Inferior parietal cortex (tissue), 1 donor: ENCODE measurements around the gene ABHD6.
"Not testable (repeated sequence)": the region's sequence is repeated elsewhere in the genome, so short reads cannot be mapped to it uniquely, and the experiment has no call there.

ENCODE experiments used
- DNase-seq: peaks from one replicate; pipeline ENCODE4 v3.0.0-alpha.2; 2016; ENCODE audit errors: extremely low spot score

The ABHD6 gene

DNA sequence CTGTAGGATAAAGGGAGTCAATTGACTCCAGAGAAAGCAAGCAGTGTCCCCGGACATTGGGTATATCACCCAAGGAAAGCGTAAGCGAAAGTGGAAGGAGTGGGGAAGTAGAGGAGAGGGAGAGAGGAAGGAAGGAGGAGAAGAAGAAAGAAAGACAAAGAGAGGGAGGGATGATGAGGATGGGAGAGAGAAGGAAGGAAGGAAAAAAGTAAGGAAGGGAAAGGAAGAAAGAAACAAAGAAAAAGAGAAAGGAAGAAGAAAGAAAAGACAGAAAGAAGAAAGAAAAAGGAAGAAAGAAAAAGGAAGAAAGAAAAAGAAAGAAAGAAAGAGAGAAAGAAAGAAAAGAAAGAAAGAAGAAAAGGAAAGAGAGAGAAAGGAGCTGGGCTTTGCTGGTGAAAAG, 27.7 kb upstream of the ABHD6 start:
- no peak for DNase-seq

DNA sequence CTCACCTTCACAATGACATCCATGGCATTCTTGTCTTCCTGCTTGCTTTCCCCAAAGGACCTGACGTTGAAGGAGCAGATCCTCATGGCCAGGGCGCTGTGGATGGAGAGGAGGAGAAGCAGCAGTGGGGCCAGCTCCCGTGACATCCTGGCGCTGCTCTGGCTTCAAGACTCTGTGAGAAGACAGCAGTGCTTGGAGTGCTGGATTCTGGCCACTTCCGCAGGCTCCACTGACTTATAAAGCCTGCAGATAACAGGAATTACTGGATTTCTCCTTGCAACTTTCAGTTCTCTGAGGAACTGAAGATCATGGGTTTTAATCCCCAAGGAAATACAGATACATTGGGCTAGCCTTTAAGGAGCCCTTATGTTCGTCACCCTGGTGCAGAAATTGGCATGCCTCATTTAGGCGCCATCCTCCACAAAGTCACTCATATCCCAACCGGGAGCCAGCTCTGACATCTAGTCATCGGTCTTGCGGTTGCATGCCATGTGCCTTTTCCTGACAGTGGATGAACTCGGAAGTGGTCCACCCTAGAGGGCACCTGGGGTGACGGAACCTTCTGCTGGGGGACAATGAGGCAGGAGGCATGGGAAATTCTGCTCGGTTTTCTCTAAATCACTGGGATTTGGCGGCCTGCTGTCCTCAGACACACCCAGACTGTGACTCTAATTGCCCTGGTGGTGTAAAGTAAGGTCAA, 26.7 kb upstream of the ABHD6 start, which contains the start of gene DNASE1L3:
Gene DNASE1L3 (minus strand): TSS at position 212 of the 700 bp plus-strand sequence. CDS start 66 bp downstream, at position 146.
- DNase-seq: no peak

DNA sequence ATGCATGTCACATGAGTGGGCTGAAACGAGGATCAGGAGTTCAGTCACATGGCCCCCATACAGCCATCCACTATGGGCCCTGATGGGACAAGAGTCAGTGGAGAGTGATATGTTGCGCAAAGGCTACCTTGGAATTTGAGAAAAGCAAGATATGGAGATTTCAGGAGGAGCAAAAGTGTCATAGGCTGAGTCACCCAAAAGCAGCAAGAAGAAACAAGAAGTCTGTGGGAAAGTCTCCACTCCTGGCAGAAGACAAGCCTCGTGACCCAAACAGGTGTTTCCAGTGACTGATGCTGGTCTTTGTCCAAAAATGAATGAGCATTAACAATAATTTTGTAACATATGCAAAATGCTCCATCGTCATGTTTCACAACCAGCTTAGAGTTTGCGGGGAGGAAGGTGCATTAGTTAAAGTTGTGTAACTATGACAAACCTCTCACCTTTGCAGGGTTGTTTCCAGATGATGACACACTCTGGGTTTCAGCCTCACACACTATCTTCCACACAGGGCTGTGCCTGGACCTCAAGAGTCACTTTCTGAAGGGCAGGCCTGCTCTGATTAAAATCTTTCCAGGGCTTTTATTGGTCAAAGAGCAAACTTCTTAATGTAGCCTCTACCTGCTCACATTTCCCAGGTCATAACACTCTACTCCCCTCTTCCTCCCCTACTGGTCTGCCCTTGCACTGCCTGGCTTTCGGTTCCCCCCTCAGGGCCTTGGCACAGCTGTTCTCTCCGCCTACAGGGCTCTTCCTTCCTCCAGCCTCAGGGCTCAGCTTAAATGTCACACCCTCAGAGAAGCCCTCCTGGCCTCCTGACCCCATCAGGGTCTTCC, 22.9 kb upstream of the ABHD6 start:
- DNase-seq: no peak

DNA sequence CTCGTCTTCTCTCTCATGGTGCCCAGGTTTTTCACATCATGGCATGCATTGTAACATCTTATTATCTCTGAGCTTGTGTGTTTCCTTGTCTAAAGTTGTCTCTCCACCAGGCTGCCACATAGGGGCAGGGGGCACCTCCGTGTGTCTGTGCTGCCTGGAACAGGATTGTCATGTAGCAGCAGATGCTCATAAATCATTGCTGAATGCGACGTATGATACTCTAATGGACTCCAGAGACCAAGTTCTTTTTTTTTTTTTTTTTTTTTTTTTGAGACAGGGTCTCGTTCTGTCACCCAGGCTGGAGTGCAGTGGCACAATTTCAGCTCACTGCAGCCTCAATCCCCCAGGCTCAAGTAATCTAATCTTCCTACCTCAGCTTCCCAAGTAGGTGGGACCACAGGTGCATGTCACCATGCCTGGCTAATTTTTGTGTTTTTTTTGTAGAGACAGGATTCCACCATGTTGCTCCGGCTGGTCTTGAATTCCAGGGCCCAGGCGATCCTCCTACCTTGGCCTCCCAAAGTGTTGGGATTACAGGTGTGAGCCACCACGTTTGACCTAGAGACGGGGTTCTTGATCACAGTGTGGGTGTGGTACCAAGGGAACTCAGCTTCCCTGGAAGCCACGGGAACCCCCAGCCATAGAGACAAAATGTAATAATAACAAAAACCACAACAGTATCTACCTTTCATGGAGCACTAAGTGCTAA, 22.1 kb upstream of the ABHD6 start:
- DNase-seq: no peak

DNA sequence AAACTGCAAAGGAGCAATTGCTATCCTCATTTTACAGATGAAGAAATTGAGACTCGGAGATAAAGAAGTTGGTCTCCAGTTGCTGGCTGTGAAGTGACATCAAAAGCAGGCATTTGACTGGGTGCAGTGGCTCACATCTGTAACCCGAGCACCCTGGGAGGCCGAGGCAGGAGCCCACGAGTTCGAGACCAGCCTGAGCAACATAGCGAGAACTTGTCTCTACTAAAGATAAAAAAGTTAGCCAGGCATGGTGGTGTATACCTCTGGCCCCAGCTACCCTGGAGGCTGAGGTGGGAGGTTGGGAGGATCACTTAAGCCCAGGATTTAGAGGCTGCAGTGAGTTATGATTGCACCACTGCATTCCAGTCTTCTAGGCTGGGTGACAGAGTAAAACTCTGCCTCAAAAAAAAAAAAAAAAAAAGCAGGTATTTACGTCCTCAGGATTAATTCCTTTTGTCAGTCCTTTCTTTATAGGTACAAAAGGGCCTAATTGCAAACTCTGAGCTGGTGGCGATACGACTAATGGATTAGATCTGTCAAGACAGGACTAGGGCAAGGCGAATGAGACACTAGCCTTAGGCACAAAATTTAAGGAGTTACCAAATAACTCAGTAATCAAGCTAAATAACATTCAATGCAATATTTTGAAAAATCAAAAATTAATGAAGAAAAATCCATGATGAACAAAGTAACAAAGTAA, 20.9 kb upstream of the ABHD6 start:
- DNase-seq: no peak

DNA sequence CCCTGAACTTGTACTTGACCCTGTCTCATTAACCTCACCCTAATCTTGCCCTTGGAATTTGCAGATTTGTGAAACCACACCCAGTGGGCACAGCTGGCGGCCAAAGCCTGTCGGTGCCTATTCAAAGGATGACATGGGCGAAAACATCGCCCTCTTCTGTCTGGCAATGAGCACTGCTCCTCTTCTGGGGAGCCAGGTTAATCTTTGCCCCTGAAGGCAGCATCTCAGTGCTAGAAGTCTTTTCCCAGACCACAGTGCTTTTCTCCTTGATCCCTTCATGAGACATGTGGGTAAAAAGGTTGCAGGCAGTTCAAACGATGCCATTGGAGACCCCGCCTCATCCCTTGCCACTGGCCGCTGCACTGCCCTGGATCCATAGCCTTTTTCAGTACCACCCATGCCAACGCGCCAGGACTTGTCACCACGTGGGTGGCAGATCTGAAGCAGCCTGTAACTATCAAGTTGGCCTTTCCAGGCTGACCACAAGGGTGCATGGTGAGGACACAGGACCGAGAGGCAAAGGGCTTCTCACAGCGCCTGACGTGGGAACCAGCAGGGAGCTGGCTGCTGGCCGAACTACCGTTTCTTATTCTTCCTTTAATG, 20.3 kb upstream of the ABHD6 start:
- DNase-seq: peak; percentile 71

DNA sequence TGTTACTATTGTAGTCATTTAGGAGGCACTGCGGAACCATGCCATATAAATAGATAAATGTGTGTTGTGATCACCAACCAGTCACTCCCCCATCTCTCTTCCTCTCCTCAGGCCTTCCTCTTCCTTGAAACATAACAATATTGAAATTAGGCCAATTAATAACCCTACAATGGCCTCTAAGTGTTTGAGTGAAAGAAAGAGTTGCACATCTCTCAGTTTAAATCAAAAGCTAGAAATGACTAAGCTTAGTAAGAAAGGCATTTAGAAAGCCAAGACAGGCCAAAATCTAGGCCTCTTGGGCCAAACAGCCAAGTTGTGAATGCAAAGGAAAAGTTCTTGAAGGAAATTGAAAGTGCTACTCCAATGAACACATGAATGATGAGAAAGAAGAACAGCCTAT, 18.7 kb upstream of the ABHD6 start:
- DNase-seq: no peak

DNA sequence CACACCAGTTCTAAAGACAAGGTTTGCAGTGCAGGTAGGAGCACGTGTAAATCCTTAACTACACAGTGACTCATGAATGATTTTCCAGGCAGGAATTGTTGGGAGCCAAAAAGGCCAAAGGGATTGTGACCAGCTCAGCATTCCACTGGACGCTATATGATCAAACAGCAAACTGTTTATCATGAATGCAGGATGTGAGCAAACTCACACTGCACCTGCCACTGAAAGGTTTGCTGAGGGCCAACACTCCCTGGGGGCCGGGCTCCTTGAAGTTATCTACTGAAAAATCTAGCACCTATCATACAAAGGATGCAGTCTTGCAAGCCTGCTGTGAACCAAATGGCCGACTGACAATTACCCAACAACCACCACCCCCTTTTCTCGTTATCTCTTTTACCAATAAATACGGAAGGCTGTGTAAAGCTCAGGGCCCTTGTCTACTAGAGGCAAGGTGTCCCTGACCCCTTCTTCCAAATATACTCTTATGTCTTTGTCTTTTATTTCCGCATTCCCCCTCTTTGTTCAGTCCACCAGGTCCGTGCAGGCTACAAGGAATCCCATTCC, 15.3 kb upstream of the ABHD6 start:
- no peak for DNase-seq

DNA sequence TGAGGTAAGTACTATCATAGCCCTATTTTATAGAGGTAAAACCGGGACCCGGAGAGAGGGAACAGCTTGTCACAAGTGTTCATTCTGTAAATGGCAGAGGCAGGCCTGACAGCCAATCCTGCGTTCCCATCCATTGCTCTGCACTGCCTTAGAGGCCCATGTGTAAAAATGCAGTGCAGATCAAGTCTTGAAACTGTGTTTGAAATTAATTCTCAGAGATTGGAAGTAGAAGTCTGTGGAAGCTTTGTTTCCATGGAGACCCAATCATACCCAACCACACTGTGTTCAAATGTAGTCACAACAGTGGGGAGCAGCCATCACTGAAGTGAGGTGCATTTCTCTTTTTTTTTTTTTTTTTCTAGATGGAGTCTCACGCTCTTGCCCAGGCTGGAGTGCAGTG, 13.7 kb upstream of the ABHD6 start:
- DNase-seq: no peak

DNA sequence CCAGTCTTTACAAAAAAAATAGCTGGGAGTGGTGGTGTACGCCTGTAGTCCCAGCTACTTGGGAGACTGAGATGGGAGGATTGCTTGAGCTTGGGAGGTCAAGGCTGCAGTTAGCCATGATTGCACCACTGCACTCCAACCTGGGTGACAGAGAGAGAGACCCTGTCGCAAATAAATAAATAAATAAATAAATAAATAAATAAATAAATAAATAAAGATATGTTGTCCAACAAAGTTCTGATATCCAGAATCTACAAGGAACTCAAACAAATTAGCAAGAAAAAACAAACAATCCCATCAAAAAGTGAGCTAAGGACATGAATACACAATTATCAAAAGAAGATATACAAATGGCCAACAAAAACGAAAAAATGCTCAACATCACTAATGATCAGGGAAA, 9.7 kb upstream of the ABHD6 start:
- DNase-seq: not testable (repeated sequence)

DNA sequence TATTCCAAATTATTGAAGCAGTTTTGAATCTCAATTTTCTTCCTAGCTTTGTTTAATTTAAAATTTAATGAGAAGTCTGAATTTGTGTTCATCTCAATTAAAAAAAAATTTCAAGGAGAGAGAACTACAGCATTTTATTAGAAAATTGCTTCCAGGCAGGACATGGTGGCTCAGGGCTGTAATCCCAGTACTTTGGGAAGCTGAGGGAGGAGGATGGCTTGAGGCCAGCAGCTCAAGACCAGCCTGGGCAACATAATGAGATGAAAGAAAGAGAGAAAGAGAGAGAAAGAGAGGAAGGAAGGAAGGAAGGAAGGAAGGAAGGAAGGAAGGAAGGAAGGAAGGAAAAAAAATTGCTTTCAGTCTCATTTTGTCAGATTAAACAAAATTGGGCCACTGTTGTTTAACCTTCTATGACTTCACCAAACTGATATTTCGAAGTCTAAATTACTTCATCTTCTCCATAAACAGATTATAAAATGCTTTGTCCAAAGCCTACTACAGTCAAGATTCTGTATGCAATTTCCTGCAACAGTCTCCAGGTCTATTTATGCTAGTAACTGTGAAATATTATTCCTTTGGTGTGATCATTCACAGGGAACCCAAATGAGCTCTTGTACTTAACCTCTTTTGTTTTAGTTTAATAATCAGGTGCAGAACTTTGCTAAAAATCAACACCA, 6.6 kb upstream of the ABHD6 start:
- no peak for DNase-seq

DNA sequence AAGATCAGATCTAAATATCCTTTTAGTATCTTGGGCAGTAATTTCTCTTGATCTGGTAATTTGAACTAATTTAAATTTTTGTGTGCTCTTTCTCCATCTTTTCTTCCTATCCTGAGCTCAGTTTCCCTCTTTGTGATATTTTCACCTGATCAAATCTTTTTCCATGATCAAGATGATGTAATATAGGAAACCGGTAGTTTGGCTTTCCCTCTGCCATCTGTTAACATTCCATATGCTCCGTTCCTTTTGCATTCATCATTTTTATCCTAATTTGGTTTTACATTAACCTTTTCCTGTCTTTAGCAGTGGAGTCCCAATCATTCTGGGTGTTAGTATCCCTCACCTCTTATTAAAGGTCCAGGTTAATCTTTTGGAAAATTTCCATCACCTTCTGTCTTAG, 5.9 kb upstream of the ABHD6 start:
- DNase-seq: no peak

DNA sequence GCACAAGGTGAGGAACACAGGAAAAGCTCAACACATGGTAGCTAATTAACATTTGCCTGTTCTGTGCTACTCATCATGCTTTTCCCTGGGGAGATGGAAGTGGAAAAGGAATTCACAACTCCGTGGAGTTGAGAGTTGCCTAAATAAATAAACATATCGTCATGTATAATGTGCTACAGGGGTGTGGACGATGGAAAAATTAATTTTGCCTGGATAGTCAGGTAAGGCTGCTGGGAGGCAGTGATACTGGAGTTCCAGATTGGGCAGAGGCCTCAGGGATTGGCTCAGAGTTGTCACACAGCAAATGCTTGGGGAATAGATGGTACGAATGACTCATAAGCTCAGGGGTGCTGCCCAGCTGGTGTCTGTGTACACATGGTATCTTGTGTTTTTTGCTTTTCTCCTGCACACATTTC, 3.1 kb upstream of the ABHD6 start:
- no peak for DNase-seq

DNA sequence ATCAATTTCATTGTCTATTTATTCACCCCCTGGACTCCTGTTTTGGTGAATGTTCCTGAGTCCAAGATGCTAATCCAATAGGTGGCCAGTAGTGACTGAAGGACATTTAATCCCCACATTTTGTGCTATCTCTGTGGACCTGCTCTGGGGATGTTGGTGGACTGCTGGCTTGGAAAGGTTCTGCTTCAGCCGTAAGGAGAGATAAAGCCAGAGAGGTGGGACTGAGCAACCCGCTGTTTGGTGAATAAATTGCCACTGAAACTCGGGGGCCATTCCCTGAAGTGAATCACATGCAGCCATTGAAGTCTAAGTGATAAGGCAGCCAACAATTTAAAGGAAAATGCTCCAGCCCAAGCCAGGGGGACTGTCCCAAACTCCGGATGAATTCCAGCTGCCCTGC, 1.6 kb upstream of the ABHD6 start:
- DNase-seq: no peak

DNA sequence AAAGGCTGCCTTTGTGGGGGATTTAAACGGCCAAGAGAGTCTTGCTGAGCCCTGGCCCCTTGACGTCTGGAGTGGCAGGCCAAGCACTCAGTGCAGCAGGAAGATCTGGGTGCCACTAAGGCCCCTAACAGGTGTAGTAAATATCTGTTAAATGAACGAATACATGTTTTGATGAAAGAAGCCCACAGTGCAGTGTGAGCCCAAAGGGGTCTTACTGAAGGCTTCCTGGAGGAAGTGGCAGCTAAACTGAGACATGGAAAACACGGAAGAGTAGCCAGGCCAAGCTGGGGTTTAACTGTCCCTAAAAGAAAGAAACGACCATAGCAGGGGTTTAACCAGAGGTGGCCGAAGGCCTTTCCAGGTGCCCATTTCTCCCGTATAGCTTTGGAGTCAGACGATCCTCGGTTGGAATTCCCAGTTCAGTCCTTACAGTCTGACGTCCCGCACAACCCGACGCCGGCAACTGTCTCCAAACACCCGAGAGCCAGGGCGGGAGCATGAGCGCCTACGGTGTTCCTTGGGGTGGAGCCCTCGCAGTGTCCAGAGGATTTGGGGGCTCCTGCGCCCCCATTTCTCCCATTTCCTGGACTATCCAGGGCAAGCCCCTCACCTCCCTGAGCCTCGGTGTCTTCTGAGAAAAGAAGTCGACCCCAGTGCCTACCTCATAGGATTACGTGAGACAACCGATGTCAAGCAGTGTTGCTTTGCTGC, 910 bp upstream of the ABHD6 start:
- DNase-seq: no peak

DNA sequence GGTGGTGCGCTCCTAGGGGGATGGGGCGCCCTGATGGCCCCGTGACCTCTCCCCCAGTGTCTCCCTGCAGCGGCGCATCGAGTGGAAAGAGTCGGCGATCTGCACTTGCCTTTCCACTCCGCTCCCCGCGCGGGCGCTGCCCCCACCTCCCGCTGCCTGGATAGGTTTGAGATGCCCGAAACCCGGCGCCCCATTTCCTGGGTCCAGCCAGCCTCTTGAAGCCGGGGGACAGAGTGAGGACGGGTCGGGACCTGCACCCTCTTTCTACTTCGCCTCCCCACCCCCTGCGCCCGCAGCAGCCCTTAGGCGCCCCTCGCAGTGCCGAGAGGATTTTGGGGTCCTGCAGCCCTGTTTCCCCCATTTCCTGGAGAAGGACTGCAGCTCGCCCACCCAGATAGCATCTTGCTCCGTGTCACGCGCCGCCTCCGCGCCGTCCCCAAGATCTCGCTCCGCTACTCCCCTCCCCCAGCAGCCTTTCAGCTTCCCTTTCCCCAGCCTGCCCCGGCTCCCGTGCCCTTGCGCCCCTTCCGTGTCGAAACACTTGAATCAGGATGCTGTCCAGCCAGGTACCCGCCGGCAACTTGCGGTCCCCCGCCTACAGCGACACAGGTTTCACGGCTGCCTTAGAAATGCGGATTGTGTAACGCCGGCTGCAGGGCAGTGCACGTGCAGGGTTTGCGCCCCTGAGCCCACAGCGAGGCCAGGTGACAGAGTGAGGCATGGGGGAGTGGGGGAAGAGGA, 519 bp downstream of the ABHD6 start:
- DNase-seq: no peak

DNA sequence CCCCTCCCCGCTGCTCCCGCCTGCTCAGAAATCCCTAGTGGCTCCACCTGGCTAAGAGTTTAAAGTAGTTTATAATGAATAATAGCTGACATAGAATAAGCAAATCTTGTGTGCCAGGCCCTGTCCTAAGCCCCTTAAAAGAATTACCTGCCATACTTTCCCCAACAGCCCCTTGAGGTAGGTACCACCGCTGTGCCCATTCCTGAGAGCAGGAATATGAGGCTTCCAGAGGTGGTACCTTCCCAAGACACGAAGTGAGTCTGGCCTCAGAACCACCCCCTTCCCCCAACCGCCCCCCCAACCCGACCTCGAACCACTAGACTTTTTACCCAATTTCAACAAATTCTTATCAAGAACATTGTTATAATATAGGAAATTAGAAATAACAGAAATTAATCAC, 1.2 kb downstream of the ABHD6 start:
- DNase-seq: no peak

DNA sequence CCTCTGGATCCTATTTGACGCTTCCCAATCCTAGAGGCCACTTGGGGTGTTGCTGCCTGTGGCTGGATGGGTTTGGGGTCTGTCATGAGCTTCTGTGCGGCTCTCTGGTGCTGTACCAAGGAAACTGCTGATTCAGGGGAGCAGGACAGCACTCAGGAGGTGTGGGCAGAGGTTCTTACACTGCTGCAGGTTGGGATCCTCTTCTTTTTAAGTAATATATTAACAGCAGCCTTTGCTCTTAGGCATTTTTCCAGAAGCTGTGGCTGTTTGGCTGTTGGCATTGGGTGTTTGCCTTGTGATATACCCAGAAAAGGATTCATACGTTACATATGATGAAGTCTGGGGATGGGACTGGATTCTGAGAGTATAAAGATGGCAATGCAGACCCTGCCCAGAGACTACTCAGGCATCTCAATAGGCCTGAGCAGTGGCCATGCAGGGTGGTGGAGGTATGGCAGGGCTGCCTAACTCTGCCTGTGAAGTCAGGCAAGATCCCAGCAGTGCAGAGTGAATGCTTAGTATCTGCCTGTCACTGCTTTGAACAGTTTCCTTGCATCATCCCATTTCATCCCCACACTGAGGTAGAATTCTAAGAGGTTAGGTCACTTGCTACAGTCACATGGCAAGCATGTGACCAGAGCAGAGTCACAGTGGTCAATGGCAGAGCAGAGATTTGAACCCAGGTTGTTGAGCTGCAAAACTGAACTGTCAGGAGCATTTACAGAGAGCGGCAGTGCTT, 3.9 kb downstream of the ABHD6 start:
- no peak for DNase-seq

DNA sequence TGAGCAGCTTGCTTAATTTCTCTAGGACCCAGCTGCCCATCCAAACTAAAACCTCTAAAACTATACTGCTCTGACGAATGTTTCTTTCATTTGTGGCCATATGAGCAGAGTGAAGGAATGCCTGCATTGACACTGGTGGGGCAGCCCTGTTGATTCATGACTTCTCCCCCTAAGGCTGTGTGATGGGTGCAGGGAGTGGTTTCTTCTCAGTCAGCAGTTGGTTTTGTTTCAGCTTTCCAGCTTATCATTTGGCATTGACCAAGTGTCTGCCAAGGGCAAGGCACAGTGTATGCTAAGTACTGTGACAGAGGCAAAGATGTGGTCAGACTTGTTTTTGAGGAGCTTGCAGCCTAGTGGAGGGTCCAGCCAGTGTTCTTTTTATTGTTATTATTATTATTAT, 4.7 kb downstream of the ABHD6 start:
- no peak for DNase-seq
